ENCODE results near the gene COL6A3.
"Not testable (repeated sequence)": the region's sequence is repeated elsewhere in the genome, so short reads cannot be mapped to it uniquely, and the experiment has no call there.

Gene COL6A3

DNA sequence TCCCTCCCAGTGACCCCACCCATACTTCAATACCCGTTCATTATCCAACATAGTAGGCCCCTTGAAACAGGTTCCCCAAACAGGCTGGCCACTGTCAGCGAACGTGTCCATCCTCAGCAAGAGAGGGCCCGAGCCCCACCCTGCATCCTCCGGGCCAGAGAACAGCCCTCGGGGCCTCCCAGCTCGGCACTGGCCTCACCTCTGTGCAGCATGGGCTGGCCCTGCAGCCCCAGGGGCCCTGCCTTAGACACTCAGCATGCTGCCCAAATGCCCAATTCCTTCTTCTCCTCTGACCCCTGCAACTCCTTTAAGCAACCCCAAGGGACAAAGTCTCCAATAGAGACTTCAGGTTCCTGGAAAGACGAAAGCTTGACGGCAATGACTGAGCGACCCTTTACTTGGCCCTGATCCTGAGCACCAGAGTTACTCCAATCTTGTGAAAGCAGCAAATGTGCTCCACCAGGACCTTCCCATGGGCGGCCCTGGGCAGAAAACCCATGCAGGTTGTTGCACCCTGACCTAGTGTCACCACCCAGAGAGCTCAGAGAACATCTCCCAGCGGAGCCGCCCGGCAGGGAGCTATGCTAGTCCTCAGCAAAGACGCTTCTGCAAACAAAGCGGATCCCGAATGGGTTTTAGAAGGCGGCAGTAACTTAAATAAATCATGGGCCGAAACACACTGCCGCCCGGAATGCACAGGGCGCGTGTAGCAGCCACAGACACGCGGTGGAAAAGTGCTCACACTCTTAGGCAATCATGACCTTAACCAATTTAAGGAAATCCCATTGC lies 782 bp downstream of the COL6A3 start:
- DNase-seq = no peak

DNA sequence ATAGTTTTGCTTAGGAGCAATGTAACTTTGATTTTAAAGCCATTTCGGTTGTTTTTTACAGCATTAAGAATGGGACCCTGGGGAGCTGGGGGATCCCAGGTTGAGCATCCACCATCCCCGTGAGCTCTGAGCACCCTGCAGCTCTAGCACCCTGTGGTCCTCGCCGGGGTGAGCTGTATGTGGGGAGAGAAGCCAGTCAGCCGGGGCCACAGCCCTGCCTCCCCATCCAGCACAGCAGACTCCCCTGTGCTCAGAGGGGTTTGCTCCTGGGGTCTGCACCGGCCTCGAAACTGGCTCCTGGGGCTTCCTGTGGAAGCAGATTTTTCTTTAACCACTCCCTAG lies 1.3 kb downstream of the COL6A3 start:
- no peak for DNase-seq

GRCh38 chr2:237411683-237412423 lies 2.1 kb downstream of the COL6A3 start:
- DNase-seq = no peak

DNA sequence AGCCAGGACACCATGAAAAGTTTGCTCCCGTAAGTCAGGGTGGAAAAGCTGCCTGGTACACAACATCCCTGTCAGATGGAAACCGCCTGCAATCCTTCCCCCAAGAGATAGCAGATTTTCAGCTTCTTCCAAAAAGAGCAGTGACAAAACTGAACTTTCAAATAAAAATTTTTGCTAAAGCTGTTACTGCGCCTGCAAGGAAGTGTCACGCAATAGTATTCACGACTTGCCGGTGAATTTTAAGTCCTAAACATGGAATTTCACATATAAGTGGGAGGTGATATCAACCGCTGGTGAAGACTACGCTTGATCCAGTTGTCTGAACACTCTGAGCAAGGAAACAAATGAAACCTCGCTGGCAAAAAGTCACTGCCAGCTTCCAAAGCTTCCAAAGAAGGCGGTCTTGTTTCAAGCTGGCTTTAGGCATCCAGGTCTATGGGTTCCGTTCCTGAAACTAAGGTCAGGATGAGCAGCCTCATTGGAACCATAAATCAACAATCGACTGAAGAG lies 2.8 kb downstream of the COL6A3 start:
- DNase-seq = no peak

GRCh38 chr2:237409263-237409662 lies 4.7 kb downstream of the COL6A3 start:
- not testable (repeated sequence) for DNase-seq

DNA sequence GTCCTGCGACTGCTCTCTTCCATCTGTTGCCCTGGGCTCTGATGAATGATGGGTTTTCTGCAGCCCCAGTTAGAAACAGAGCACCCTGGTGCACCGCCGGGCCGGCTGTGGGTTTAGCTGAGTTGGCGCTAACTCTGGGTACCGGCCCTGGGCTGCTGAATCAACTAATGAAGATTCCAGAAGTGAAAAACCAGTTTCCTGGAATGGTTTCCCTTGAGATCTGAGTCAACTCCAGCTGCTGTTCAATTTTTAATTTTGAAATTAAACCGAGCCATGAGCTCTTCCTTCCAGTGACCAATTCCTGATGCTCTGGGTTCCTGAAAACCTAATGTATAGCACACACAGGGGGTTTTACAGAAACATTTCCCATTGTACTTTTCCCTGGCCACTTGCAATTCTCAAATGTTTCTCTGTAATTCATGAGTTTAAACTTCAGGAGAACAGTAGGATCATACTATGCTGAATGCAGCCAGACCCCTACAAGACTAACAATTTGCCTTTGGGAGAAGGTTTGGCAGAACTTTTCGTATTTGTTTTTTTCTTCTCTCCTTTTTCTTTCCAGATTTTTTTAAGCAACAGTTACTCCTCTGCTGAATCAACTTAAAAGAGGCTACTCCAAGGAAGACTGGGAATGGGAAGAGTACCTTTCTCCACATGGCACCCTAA lies 5.5 kb downstream of the COL6A3 start:
- no peak for DNase-seq

- DNase-seq = no peak
Observed at GRCh38 chr2:237407700-237408099, 6.3 kb downstream of the COL6A3 start.

GRCh38 chr2:237406371-237406895 lies 7.5 kb downstream of the COL6A3 start:
- no peak for DNase-seq

DNA sequence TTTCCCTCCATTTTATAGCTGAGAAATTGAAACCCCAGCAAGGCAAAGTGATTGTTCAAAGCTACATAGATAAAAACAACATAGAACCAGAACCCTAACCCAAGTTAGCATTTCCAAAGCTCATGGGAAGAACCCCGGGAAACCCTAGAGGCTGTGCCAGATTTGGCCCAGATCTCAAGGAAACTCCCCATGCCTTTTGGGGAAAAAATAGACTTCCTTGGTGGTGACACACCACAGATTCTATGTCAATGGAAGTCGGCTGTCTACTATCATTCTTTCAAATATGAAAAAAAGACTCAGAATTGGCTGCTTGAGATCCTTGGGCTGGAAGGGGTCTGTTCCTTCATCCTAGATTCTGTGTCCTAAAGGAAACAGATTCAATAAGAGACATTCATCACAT lies 8.4 kb downstream of the COL6A3 start:
- DNase-seq = no peak

GRCh38 chr2:237405006-237405559 lies 8.9 kb downstream of the COL6A3 start:
- no peak for DNase-seq

DNA sequence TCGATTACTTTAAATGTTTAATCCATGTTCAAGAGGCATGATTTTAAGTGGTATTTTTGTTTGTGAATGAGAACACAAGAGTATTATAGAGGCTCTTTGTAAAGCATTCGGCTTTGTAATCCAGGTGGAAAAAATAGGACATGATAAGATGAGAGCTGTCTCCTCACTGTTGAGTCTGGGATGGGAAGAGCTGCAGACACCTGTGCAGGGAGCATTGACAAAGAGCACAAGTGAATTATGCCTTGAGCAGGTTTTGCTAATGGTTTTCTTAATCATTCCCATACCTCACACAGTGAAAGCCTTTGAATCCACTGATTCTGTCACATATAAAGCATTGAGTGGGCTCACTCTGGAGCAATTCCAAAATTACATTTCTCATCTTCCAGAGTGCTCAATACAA lies 9.6 kb downstream of the COL6A3 start:
- no peak for DNase-seq

- no peak for DNase-seq
Observed at GRCh38 chr2:237403024-237403882, 10.7 kb downstream of the COL6A3 start.

GRCh38 chr2:237400199-237400598 lies 13.8 kb downstream of the COL6A3 start:
- DNase-seq = no peak

DNA sequence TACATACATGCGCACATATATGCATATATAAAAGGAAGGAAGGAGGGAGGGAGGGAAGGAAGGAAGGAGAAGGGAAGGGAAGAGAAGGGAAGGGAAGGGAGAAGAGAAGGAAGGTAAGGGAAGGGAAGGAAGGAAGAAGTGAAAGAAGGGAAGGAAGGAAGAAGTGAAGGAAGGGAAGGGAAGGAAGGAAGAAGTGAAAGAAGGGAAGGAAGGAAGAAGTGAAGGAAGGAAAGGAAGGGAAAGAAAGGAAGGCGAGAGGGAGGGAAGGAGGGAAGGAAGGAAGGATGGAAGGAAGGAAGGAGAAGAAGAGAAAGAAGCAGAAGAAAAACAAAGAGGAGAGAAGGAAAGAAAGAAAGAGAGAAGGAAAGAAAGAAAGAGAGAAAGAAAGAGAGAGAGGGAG lies 16.9 kb downstream of the COL6A3 start:
- DNase-seq = no peak

- no peak for DNase-seq
Observed at GRCh38 chr2:237393523-237393922, 20.4 kb downstream of the COL6A3 start.

GRCh38 chr2:237392186-237392585 lies 21.8 kb downstream of the COL6A3 start:
- DNase-seq = no peak

DNA sequence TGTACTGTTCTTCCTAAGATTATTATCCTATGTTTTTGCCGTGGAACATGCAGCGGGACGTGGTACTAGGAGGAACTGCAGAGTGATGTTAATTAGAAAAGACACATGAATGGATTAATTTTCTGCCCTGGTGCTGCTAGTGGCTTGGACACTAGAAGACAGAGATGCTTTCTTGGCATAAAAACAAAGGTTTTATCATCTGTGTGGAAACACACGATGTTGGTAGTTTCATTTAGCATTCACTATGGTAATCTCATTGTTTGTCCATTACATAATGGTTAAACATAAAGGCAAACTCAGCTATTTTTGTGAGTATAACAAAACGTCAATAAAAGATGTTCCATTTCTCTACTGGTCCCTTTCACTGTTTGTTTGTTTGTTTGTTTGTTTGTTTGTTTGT lies 22.8 kb downstream of the COL6A3 start:
- DNase-seq = no peak

DNA sequence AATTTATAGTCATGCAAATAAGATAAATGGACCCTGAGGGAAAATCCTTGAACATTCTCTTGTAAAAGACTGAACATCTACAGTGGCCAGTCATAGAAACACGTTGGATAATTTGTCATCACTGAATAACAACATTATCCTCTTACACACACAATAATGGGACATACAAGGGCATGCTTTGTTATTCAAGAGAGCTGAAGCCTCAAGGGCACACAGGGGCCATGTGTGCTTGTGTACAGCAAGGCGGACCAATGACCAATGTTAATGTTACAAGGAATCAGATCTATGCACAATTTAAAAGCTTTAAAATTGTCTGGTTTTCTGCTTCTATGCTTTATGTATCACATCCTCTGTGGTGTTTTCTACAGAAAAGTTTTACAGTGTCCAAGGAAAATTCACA lies 23.7 kb downstream of the COL6A3 start:
- peak in 1 of 2 donors; percentile 26 for DNase-seq

DNA sequence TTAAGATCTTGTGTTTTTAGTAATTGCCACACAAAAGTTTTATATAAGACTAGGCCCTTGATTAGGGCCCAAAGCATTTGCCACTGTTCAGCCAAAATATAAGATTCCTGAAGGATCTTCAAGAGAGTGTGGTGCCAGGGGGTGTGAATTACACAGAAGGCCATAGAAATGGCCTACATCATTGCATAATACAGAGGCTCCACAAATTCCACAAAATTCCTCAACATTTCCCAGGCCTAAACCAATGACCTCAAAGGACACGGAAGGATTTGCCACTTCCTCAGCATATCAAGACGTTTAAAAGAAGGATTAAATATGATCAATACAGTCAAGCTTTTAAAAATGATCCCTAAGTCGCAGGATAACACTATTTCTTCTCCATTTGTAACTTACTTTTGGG lies 24.1 kb downstream of the COL6A3 start:
- no peak for DNase-seq

DNA sequence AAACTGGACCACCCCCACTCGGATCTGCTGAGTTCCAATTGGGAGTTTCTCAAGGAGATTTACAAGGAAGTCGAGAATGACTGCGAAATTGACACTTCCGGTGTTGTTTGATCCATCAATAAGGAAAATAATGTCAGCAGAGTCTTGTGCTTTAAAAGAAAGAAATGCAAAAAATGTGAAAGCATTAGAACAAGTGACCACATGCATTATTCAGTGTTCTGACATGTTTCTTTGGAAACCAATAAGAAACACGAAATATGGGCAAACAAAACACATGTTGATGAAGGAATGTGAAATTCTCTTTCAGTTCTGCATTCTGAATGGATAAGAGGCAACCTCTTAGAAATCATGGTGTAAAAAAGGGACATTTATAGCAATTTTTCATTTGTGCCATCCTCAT lies 25.9 kb downstream of the COL6A3 start:
- no peak for DNase-seq

GRCh38 chr2:237384672-237385020 lies 29.3 kb downstream of the COL6A3 start:
- DNase-seq = no peak

DNA sequence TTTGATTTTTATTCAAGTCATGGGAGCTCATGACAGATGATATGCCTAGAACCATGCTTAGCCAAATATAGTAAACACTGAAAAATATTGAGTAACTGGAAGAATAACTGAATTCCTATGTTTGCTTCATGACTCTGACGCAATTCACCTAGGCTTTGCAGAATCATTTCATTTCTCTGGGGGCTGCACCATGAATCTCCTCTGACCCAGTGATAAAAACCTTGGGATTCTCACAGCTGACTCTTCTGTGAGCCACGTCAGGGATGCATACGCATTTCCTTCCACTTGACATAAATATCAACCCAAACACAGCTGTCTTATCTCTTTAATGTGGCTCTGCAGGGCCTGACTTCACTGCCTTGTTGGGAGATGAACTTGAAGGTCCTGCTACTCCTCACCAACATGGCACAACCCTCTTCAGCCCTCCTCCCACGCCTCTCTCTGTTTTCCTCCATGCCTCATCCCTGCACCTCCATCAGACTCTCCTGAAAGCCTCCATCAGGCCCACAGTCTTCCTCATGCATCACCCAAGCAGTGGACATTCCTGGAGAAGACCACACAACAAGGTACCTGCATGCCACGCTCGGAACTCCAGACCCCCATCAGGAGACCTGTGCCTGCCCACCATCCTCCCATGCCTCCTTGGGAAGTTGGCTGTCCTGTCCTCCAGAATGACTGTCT lies 29.8 kb downstream of the COL6A3 start:
- DNase-seq = no peak
